ENCODE measurements around the gene SLC17A7. TPM values are rescaled to one million over a fixed set of nuclear protein-coding genes. Genes with fewer than 3 reads are reported as not detected.
A peak's percentile ranks its signal among the peaks of the same experiment; 100 is the strongest.

Gene SLC17A7
- 0.48 TPM for polyA plus RNA-seq (2013, experiment 1 of 2)
- 0.43 TPM for polyA plus RNA-seq (2013, experiment 2 of 2)

DNA sequence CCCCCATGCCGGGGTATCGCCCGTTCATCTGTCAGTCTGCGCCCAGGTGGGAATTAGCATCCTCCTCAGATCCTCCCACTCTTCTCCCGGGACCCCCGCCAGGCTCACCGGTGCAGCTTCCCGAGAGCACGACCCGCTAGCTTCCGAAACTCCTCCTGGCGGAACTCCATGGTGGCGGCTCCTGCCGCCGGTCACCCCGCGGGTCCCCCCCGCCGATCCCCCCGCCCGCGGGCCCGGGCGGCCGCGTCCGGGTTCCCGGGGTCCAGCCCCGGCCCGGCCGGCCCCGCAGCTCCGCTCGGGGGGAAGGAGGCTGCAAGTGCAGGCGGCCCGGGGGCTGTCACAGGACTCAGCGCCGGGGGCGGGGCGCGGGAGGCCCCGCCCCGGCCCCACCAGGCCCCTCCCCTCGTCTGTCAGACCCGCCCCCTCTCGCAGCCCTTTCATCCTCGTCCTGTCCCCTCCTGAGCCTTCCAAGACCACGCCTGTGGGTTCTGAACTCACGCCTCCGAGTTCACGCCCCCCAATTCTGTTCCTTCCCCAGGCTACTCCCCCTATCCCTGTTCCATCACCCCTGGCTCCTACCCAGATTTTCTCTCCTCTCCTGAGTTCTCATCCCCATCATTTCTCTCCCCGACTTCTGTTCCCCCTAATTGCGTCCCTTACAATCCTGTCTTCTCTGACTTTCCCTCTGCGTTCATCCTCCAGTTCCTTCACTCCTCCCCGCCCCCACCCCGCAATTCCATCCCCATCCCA is at the start of gene SLC17A7:
Gene SLC17A7, minus strand, starts transcription at position 318 of the 750 bp plus-strand sequence. Its CDS starts 148 bp downstream, at position 170.
- no peak within 1 kb of the TSS for H2BK120ac ChIP-seq (ENCODE audit: low read depth, low read length)
- H3K27me3 ChIP-seq (ENCODE audit: insufficient read depth, low read length, poor library complexity): peaks cover 36% of the 10 kb centered on the region
- no peak within 1 kb of the TSS for H3K9ac ChIP-seq (ENCODE audit: low read length)
- no peak within 1 kb of the TSS for H3K18ac ChIP-seq (ENCODE audit: low read length)
- H3K56ac ChIP-seq (ENCODE audit: low read length): peak within 1 kb of the TSS; percentile 18
- no peak within 1 kb of the TSS for H3K23ac ChIP-seq (ENCODE audit: low read length)
- no peak within 1 kb of the TSS for H4K8ac ChIP-seq (ENCODE audit: low read depth, low read length)
- H3K4me3 ChIP-seq (ENCODE audit: low read length): no peak within 1 kb of the TSS
- H3K4ac ChIP-seq (ENCODE audit: low read depth, low read length): no peak within 1 kb of the TSS
- H2AK5ac ChIP-seq (ENCODE audit: low read length): no peak within 1 kb of the TSS
- H2BK15ac ChIP-seq (replicated peaks; ENCODE audit: low read depth): no peak within 1 kb of the TSS
- peaks cover 2% of the 10 kb centered on the region for H3K4me1 ChIP-seq (ENCODE audit: control insufficient read depth, low read depth, low read length)
- no peaks in the 10 kb centered on the region for H3K36me3 ChIP-seq (ENCODE audit: control insufficient read depth, insufficient read depth, low read length)
- no peaks in the 10 kb centered on the region for H3K79me2 ChIP-seq (ENCODE audit: control insufficient read depth, insufficient read depth, low read length)
- WGBS (ENCODE audit: extremely low coverage, insufficient coverage, low lambda C conversion rate): no CpG with 5 or more reads among the region's 56 CpGs
- no peak within 1 kb of the TSS for H4K5ac ChIP-seq (ENCODE audit: low read length)
- H3K4me2 ChIP-seq (ENCODE audit: low read length): peak within 1 kb of the TSS; percentile 35
- peak; percentile 68 for DNase-seq
- no peak within 1 kb of the TSS for H3K27ac ChIP-seq (ENCODE audit: low read depth, low read length)
- no peak within 1 kb of the TSS for H2BK5ac ChIP-seq (ENCODE audit: low read length)
- H3K79me1 ChIP-seq (ENCODE audit: low read length): no peaks in the 10 kb centered on the region

GRCh38 chr19:49490287-49491029 is 49.1 kb upstream of the SLC17A7 start:
- Histone ChIP-seq H3K4me1 (ENCODE audit: control insufficient read depth, low read depth, low read length) (peaks cover 2% of the 10 kb centered on the region), H3K4me2 (ENCODE audit: low read length) (peak overlapping the region; percentile 95), H3K18ac (ENCODE audit: low read length) (no peak overlapping the region), H3K4me3 (ENCODE audit: low read length) (no peak overlapping the region), H2BK15ac (replicated peaks; ENCODE audit: low read depth) (no peak overlapping the region), H3K56ac (ENCODE audit: low read length) (peak overlapping the region; percentile 99), H3K27me3 (ENCODE audit: insufficient read depth, low read length, poor library complexity) (no peaks in the 10 kb centered on the region), H4K5ac (ENCODE audit: low read length) (no peak overlapping the region), H3K9ac (ENCODE audit: low read length) (peak overlapping the region; percentile 100), H3K27ac (ENCODE audit: low read depth, low read length) (peak overlapping the region; percentile 60), H3K79me2 (ENCODE audit: control insufficient read depth, insufficient read depth, low read length) (peaks cover 34% of the 10 kb centered on the region), H4K8ac (ENCODE audit: low read depth, low read length) (no peak overlapping the region), H3K79me1 (ENCODE audit: low read length) (peaks cover 13% of the 10 kb centered on the region), H2BK120ac (ENCODE audit: low read depth, low read length) (no peak overlapping the region), H3K23ac (ENCODE audit: low read length) (no peak overlapping the region), H2BK5ac (ENCODE audit: low read length) (no peak overlapping the region), H2AK5ac (ENCODE audit: low read length) (no peak overlapping the region), H3K4ac (ENCODE audit: low read depth, low read length) (no peak overlapping the region), H3K36me3 (ENCODE audit: control insufficient read depth, insufficient read depth, low read length) (peaks cover 27% of the 10 kb centered on the region)
- no CpG with 5 or more reads among the region's 27 CpGs for WGBS (ENCODE audit: extremely low coverage, insufficient coverage, low lambda C conversion rate)
- DNase-seq: no peak

GRCh38 chr19:49489601-49490167 is 48.4 kb upstream of the SLC17A7 start:
- peaks cover 34% of the 10 kb centered on the region for H3K79me2 ChIP-seq (ENCODE audit: control insufficient read depth, insufficient read depth, low read length)
- H3K36me3 ChIP-seq (ENCODE audit: control insufficient read depth, insufficient read depth, low read length): peaks cover 27% of the 10 kb centered on the region
- peak overlapping the region; percentile 66 for H3K4ac ChIP-seq (ENCODE audit: low read depth, low read length)
- H4K8ac ChIP-seq (ENCODE audit: low read depth, low read length): no peak overlapping the region
- H3K27ac ChIP-seq (ENCODE audit: low read depth, low read length): peak overlapping the region; percentile 60
- H2BK15ac ChIP-seq (replicated peaks; ENCODE audit: low read depth): no peak overlapping the region
- H3K18ac ChIP-seq (ENCODE audit: low read length): no peak overlapping the region
- H3K4me3 ChIP-seq (ENCODE audit: low read length): peak overlapping the region; percentile 85
- H3K4me1 ChIP-seq (ENCODE audit: control insufficient read depth, low read depth, low read length): peaks cover 2% of the 10 kb centered on the region
- H3K4me2 ChIP-seq (ENCODE audit: low read length): peak overlapping the region; percentile 95
- peak overlapping the region; percentile 59 for H2BK5ac ChIP-seq (ENCODE audit: low read length)
- DNase-seq: no peak
- H3K9ac ChIP-seq (ENCODE audit: low read length): peak overlapping the region; percentile 100
- no peak overlapping the region for H4K5ac ChIP-seq (ENCODE audit: low read length)
- peak overlapping the region; percentile 99 for H3K56ac ChIP-seq (ENCODE audit: low read length)
- H2AK5ac ChIP-seq (ENCODE audit: low read length): no peak overlapping the region
- no CpG with 5 or more reads among the region's 15 CpGs for WGBS (ENCODE audit: extremely low coverage, insufficient coverage, low lambda C conversion rate)
- no peaks in the 10 kb centered on the region for H3K27me3 ChIP-seq (ENCODE audit: insufficient read depth, low read length, poor library complexity)
- no peak overlapping the region for H2BK120ac ChIP-seq (ENCODE audit: low read depth, low read length)
- H3K79me1 ChIP-seq (ENCODE audit: low read length): peaks cover 13% of the 10 kb centered on the region
- peak overlapping the region; percentile 90 for H3K23ac ChIP-seq (ENCODE audit: low read length)

GRCh38 chr19:49488863-49489537 is 47.7 kb upstream of the SLC17A7 start:
- H4K8ac ChIP-seq (ENCODE audit: low read depth, low read length): no peak overlapping the region
- no peak overlapping the region for H2BK15ac ChIP-seq (replicated peaks; ENCODE audit: low read depth)
- H3K4me2 ChIP-seq (ENCODE audit: low read length): peak overlapping the region; percentile 95
- H3K27me3 ChIP-seq (ENCODE audit: insufficient read depth, low read length, poor library complexity): no peaks in the 10 kb centered on the region
- H3K56ac ChIP-seq (ENCODE audit: low read length): peak overlapping the region; percentile 99
- no peak for DNase-seq
- peaks cover 27% of the 10 kb centered on the region for H3K36me3 ChIP-seq (ENCODE audit: control insufficient read depth, insufficient read depth, low read length)
- H3K23ac ChIP-seq (ENCODE audit: low read length): no peak overlapping the region
- no CpG with 5 or more reads among the region's 15 CpGs for WGBS (ENCODE audit: extremely low coverage, insufficient coverage, low lambda C conversion rate)
- H2BK120ac ChIP-seq (ENCODE audit: low read depth, low read length): no peak overlapping the region
- H3K9ac ChIP-seq (ENCODE audit: low read length): peak overlapping the region; percentile 100
- H3K4me1 ChIP-seq (ENCODE audit: control insufficient read depth, low read depth, low read length): peaks cover 2% of the 10 kb centered on the region
- no peak overlapping the region for H4K5ac ChIP-seq (ENCODE audit: low read length)
- H3K79me2 ChIP-seq (ENCODE audit: control insufficient read depth, insufficient read depth, low read length): peaks cover 34% of the 10 kb centered on the region
- peaks cover 13% of the 10 kb centered on the region for H3K79me1 ChIP-seq (ENCODE audit: low read length)
- H3K27ac ChIP-seq (ENCODE audit: low read depth, low read length): peak overlapping the region; percentile 60
- H2BK5ac ChIP-seq (ENCODE audit: low read length): no peak overlapping the region
- H3K4ac ChIP-seq (ENCODE audit: low read depth, low read length): peak overlapping the region; percentile 37
- no peak overlapping the region for H2AK5ac ChIP-seq (ENCODE audit: low read length)
- peak overlapping the region; percentile 85 for H3K4me3 ChIP-seq (ENCODE audit: low read length)
- no peak overlapping the region for H3K18ac ChIP-seq (ENCODE audit: low read length)

DNA sequence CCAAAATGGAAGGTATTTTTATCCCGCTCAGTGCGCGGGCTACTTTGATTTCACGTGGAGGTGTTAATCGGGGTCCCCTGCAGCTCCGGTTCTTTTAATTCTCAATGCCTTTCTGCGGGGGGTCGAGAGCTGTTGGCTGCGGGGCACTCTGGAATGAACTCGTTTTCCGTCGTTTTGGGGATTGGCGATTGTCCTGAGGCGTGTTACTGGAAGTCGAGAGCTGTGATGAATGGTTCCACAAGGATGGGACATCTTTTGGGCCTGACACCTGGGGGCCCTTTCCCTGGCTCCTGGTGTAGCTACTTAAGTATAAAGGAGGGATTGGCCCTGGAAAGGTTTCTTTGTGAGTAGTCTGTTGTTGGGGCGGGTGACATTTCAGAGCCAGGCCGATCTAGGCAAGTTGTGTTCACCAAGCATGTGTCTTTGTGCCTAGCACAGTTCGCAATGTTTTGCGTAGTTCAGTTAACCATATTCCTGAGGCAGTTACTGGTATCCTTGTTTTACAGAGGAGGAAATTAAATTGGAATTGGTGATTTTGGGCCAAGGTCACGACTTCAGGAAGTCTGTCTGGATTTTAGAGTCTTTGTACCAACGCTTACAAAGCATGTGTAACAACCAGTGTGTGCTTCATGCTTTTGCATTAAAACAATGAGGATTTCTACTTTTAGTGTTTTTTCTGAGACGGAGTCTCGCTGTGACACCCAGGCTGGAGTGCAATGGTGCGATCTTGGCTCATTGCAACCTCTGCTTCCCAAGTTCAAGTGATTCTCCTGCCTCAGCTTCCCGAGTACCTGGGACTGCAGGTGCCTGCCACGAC is 46.9 kb upstream of the SLC17A7 start:
- peak overlapping the region; percentile 85 for H3K4me3 ChIP-seq (ENCODE audit: low read length)
- peak overlapping the region; percentile 90 for H3K23ac ChIP-seq (ENCODE audit: low read length)
- H4K5ac ChIP-seq (ENCODE audit: low read length): peak overlapping the region; percentile 44
- no CpG with 5 or more reads among the region's 26 CpGs for WGBS (ENCODE audit: extremely low coverage, insufficient coverage, low lambda C conversion rate)
- H2BK5ac ChIP-seq (ENCODE audit: low read length): peak overlapping the region; percentile 44
- peak overlapping the region; percentile 85 for H3K27ac ChIP-seq (ENCODE audit: low read depth, low read length)
- peak overlapping the region; percentile 73 for H2BK120ac ChIP-seq (ENCODE audit: low read depth, low read length)
- peak overlapping the region; percentile 91 for H3K4ac ChIP-seq (ENCODE audit: low read depth, low read length)
- peak overlapping the region; percentile 95 for H3K4me2 ChIP-seq (ENCODE audit: low read length)
- H2BK15ac ChIP-seq (replicated peaks; ENCODE audit: low read depth): no peak overlapping the region
- peak overlapping the region; percentile 60 for H4K8ac ChIP-seq (ENCODE audit: low read depth, low read length)
- no peaks in the 10 kb centered on the region for H3K27me3 ChIP-seq (ENCODE audit: insufficient read depth, low read length, poor library complexity)
- peaks cover 27% of the 10 kb centered on the region for H3K36me3 ChIP-seq (ENCODE audit: control insufficient read depth, insufficient read depth, low read length)
- H2AK5ac ChIP-seq (ENCODE audit: low read length): peak overlapping the region; percentile 98
- H3K4me1 ChIP-seq (ENCODE audit: control insufficient read depth, low read depth, low read length): peaks cover 2% of the 10 kb centered on the region
- DNase-seq: peak; percentile 69
- peaks cover 13% of the 10 kb centered on the region for H3K79me1 ChIP-seq (ENCODE audit: low read length)
- H3K56ac ChIP-seq (ENCODE audit: low read length): peak overlapping the region; percentile 99
- peak overlapping the region; percentile 100 for H3K9ac ChIP-seq (ENCODE audit: low read length)
- H3K79me2 ChIP-seq (ENCODE audit: control insufficient read depth, insufficient read depth, low read length): peaks cover 34% of the 10 kb centered on the region
- H3K18ac ChIP-seq (ENCODE audit: low read length): peak overlapping the region; percentile 91
